Measurements from ENCODE around the gene MYEF2.

- no peak for TF ChIP-seq FOXM1 (IDR thresholded peaks at IDR 0.05; ENCODE audit: borderline replicate concordance)
- TF ChIP-seq NFRKB (IDR thresholded peaks at IDR 0.05) = no peak
- TF ChIP-seq PKNOX1 (IDR thresholded peaks at IDR 0.05) = no peak
- no peak for TF ChIP-seq HDGF (IDR thresholded peaks at IDR 0.05; ENCODE audit: borderline replicate concordance)
- no peak for TF ChIP-seq FOXA1 (IDR thresholded peaks at IDR 0.05)
- no peak for TF ChIP-seq LEF1 (IDR thresholded peaks at IDR 0.05; ENCODE audit: borderline replicate concordance)
- no peak for TF ChIP-seq TARDBP (IDR thresholded peaks at IDR 0.05)
- no peak for TF ChIP-seq SP1 (IDR thresholded peaks at IDR 0.05)
- no peak for TF ChIP-seq ZNF384 (IDR thresholded peaks at IDR 0.05)
- no peak for TF ChIP-seq FOXK2 (IDR thresholded peaks at IDR 0.05)
- TF ChIP-seq BHLHE40 (IDR thresholded peaks at IDR 0.05; ENCODE audit: borderline replicate concordance) = no peak
Measured at GRCh38 chr15:48087844-48088243, 90.3 kb downstream of the MYEF2 start.
